Activated T-cell treated with anti-CD3 and anti-CD28 coated beads, Interleukin-2, amount 50 U/mL, for 24 hours (primary cell): ENCODE measurements around the gene ADGRA1.

Experiments
- DNase-seq: peaks from one replicate; pipeline ENCODE4 v3.0.0-alpha.2; 2020
- H3K27ac Mint-ChIP-seq: 2 replicates; pipeline ENCODE4 v1.8.0; 2020; ENCODE audit warnings: mild to moderate bottlenecking, mixed read lengths
- H3K27me3 Mint-ChIP-seq: 2 replicates; pipeline ENCODE4 v1.8.0; 2020; ENCODE audit warnings: mixed read lengths
- H3K36me3 Mint-ChIP-seq: 2 replicates; pipeline ENCODE4 v1.8.0; 2020; ENCODE audit warnings: low read depth, mixed read lengths
- H3K4me1 Mint-ChIP-seq: 2 replicates; pipeline ENCODE4 v1.8.0; 2020; ENCODE audit warnings: low read depth, mixed read lengths
- H3K4me3 Mint-ChIP-seq: 2 replicates; pipeline ENCODE4 v1.8.0; 2020; ENCODE audit warnings: mild to moderate bottlenecking, moderate library complexity, mixed read lengths
- H3K9me3 Mint-ChIP-seq: 2 replicates; pipeline ENCODE4 v1.8.0; 2020; ENCODE audit warnings: mixed read lengths

The ADGRA1 gene

GRCh38 chr10:133162910-133163856 is 75.5 kb downstream of the ADGRA1 start:
- no peak for DNase-seq
- Mint-ChIP-seq H3K27ac (no peak overlapping the region), H3K4me1 (peaks cover 3% of the 10 kb centered on the region), H3K27me3 (peaks cover 37% of the 10 kb centered on the region), H3K4me3 (no peak overlapping the region), H3K9me3 (no peaks in the 10 kb centered on the region), H3K36me3 (no peaks in the 10 kb centered on the region)

GRCh38 chr10:133163889-133164815 is 76.4 kb downstream of the ADGRA1 start:
- no peak overlapping the region for H3K27ac Mint-ChIP-seq
- no peaks in the 10 kb centered on the region for H3K9me3 Mint-ChIP-seq
- H3K36me3 Mint-ChIP-seq = no peaks in the 10 kb centered on the region
- H3K4me1 Mint-ChIP-seq = peaks cover 3% of the 10 kb centered on the region
- peaks cover 34% of the 10 kb centered on the region for H3K27me3 Mint-ChIP-seq
- no peak overlapping the region for H3K4me3 Mint-ChIP-seq
- peak; percentile 24 for DNase-seq

GRCh38 chr10:133164816-133165555 is 77.3 kb downstream of the ADGRA1 start:
- H3K27me3 Mint-ChIP-seq = peaks cover 31% of the 10 kb centered on the region
- H3K36me3 Mint-ChIP-seq = no peaks in the 10 kb centered on the region
- no peak overlapping the region for H3K4me3 Mint-ChIP-seq
- peaks cover 3% of the 10 kb centered on the region for H3K4me1 Mint-ChIP-seq
- H3K9me3 Mint-ChIP-seq = no peaks in the 10 kb centered on the region
- DNase-seq = peak; percentile 23
- H3K27ac Mint-ChIP-seq = no peak overlapping the region

- H3K9me3 Mint-ChIP-seq = no peaks in the 10 kb centered on the region
- no peaks in the 10 kb centered on the region for H3K36me3 Mint-ChIP-seq
- H3K27ac Mint-ChIP-seq = no peak overlapping the region
- DNase-seq = peak; percentile 12
- peaks cover 3% of the 10 kb centered on the region for H3K4me1 Mint-ChIP-seq
- H3K27me3 Mint-ChIP-seq = peaks cover 29% of the 10 kb centered on the region
- H3K4me3 Mint-ChIP-seq = no peak overlapping the region
Measured at GRCh38 chr10:133165556-133166503, 78.1 kb downstream of the ADGRA1 start.

- H3K27ac Mint-ChIP-seq = no peak overlapping the region
- H3K4me3 Mint-ChIP-seq = no peak overlapping the region
- H3K4me1 Mint-ChIP-seq = no peaks in the 10 kb centered on the region
- H3K27me3 Mint-ChIP-seq = peaks cover 23% of the 10 kb centered on the region
- no peak for DNase-seq
- no peaks in the 10 kb centered on the region for H3K9me3 Mint-ChIP-seq
- H3K36me3 Mint-ChIP-seq = no peaks in the 10 kb centered on the region
Measured at GRCh38 chr10:133166504-133166827, 78.7 kb downstream of the ADGRA1 start.

GRCh38 chr10:133166828-133167692 is 79.3 kb downstream of the ADGRA1 start:
- Mint-ChIP-seq H3K4me3 (no peak overlapping the region), H3K9me3 (no peaks in the 10 kb centered on the region), H3K27ac (no peak overlapping the region), H3K4me1 (no peaks in the 10 kb centered on the region), H3K27me3 (peaks cover 21% of the 10 kb centered on the region), H3K36me3 (no peaks in the 10 kb centered on the region)
- DNase-seq = peak; percentile 21

GRCh38 chr10:133167693-133168616 is 80.2 kb downstream of the ADGRA1 start:
- Mint-ChIP-seq H3K27ac (no peak overlapping the region), H3K4me1 (no peaks in the 10 kb centered on the region), H3K4me3 (no peak overlapping the region), H3K9me3 (no peaks in the 10 kb centered on the region), H3K36me3 (no peaks in the 10 kb centered on the region), H3K27me3 (peaks cover 17% of the 10 kb centered on the region)
- peak; percentile 11 for DNase-seq

GRCh38 chr10:133168617-133169031 is 80.9 kb downstream of the ADGRA1 start:
- no peaks in the 10 kb centered on the region for H3K9me3 Mint-ChIP-seq
- H3K4me1 Mint-ChIP-seq = no peaks in the 10 kb centered on the region
- H3K36me3 Mint-ChIP-seq = no peaks in the 10 kb centered on the region
- DNase-seq = peak; percentile 16
- no peak overlapping the region for H3K4me3 Mint-ChIP-seq
- H3K27me3 Mint-ChIP-seq = peaks cover 10% of the 10 kb centered on the region
- H3K27ac Mint-ChIP-seq = no peak overlapping the region

- Mint-ChIP-seq H3K27me3 (peaks cover 10% of the 10 kb centered on the region), H3K27ac (no peak overlapping the region)
- peak; percentile 20 for DNase-seq
Measured at GRCh38 chr10:133169173-133169947, 81.6 kb downstream of the ADGRA1 start.

GRCh38 chr10:133170092-133170491 is 82.4 kb downstream of the ADGRA1 start:
- no peak overlapping the region for H3K27ac Mint-ChIP-seq
- H3K4me3 Mint-ChIP-seq = no peak overlapping the region
- DNase-seq = no peak
- no peaks in the 10 kb centered on the region for H3K9me3 Mint-ChIP-seq
- H3K27me3 Mint-ChIP-seq = peaks cover 10% of the 10 kb centered on the region
- no peaks in the 10 kb centered on the region for H3K4me1 Mint-ChIP-seq
- no peaks in the 10 kb centered on the region for H3K36me3 Mint-ChIP-seq

More at GRCh38 chr10:133169173-133169947, 81.6 kb downstream of the ADGRA1 start:
- Mint-ChIP-seq H3K4me1 (no peaks in the 10 kb centered on the region), H3K36me3 (no peaks in the 10 kb centered on the region), H3K4me3 (no peak overlapping the region), H3K9me3 (no peaks in the 10 kb centered on the region)

GRCh38 chr10:133173860-133174640 is 86.3 kb downstream of the ADGRA1 start:
- Mint-ChIP-seq H3K27ac (no peak overlapping the region), H3K4me1 (no peaks in the 10 kb centered on the region), H3K4me3 (no peak overlapping the region), H3K36me3 (no peaks in the 10 kb centered on the region), H3K9me3 (peaks cover 12% of the 10 kb centered on the region), H3K27me3 (peaks cover 7% of the 10 kb centered on the region)
- DNase-seq = no peak
